Mammary epithelial cell (primary cell): ENCODE results near the gene HPDL.

Source experiments
- CTCF ChIP-seq, 2 donors: IDR thresholded peaks in 1 of 2; conservative IDR thresholded peaks in 1 of 2; 2 replicates each; pipeline ENCODE4 v1.5.1; 2011 to 2012; ENCODE audit warnings: inconsistent platforms in 2 of 2, low read length in 2 of 2, mild to moderate bottlenecking in 2 of 2, control low read depth in 1 of 2, low read depth in 1 of 2; ENCODE audit not compliant: insufficient read depth in 1 of 2; ENCODE audit errors: extremely low read depth in 1 of 2
- EZH2 ChIP-seq: IDR thresholded peaks from 2 replicates; pipeline ENCODE4 v1.6.1; 2012; ENCODE audit warnings: low read length, inconsistent platforms, borderline replicate concordance

DNA sequence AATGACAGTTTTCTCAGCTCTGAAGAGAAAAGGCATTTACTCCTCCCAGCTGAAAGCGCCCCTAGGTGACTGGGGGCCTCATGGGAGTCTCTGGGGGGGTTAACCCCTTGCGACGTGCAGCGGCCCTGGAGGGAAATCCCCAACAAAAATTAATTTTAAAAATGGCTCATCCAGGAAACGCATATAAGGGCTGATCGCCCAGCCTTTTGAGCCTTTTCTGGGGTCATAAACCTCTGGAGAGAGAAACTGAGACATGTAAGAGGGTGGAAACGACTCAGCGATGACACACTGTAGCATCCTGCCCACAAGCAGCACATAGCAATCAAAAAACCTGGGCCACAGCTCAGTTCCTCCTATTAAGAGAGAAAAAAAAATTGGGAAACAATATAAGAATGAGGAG is 20.4 kb upstream of the HPDL start:
- TF ChIP-seq CTCF (conservative IDR thresholded peaks at IDR 0.05 in 1 of 2, IDR thresholded peaks at IDR 0.05 in 1 of 2; ENCODE audit: extremely low read depth in 1 of 2, insufficient read depth in 1 of 2, low read depth in 1 of 2, low read length in 2 of 2) (no peak), EZH2 (no peak)
